Ramos (cell line): ENCODE measurements around the gene ATP2B3.

ENCODE experiments used
- in situ Hi-C: fragments of 300-500 bp; cut with MboI; formaldehyde crosslinking; loops from one replicate; pipeline ENCODE4 v1.14.3; 2022; ENCODE audit warnings: low sequenced_read_pairs; ENCODE audit not compliant: unreplicated experiment

ATP2B3 gene

DNA sequence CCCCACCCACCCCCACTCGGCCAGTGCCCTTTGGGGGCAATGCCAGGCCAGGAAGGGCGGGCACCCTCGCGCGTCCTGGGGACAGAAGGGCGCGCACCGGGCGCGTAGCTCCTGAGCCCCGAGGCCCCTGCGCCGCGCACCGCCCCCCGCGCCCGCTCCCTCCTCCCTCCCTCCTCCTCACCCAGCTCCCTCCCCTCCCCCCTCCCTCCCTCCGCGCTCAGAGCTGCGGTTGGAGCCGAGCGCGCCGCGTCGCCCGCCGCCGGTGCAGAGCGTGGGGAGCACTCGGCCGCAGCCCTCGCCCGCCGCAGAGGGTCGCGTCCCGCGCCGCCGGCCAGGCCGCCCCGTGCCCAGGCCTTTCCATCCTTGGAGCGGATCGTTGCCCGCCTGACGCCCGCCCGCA, at the start of gene ATP2B3:
Gene ATP2B3 (plus strand): TSS at position 220 of the 400 bp plus-strand sequence. CDS start 18,606 bp downstream, outside the sequence.
- in situ Hi-C loops = loop anchor here (25.0 kb wide), 1 partner anchor 555 kb away; no protein-coding TSS in a partner anchor

DNA sequence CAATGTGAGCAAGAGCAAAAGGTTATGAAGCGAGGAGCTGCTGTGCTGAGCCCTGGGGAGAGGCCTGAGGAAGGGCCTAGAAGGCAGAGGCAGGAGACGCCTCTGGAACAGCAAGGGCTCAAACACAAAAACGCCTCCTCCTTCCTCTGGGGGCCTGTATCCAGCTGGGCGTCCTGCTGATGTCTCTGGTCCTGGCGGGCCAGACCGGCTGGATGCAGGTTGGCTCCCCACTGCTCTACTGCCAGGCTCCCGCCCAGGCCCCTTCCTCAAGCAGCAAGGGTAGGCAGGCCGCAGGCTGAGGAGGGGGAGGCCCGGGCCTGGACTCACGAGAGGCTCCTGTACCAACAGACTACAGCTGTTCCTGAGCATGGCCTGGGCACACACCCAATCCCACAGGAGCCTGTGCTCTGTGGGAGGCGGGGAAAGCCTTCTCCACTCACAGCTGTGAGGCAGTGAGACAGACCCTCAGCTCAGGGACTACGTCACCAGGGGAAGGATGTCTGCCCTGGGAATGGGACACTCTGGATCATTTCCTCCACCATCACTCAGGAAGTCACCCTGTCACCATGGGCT, 49.3 kb upstream of the ATP2B3 start:
- in situ Hi-C loops = no loop called here

DNA sequence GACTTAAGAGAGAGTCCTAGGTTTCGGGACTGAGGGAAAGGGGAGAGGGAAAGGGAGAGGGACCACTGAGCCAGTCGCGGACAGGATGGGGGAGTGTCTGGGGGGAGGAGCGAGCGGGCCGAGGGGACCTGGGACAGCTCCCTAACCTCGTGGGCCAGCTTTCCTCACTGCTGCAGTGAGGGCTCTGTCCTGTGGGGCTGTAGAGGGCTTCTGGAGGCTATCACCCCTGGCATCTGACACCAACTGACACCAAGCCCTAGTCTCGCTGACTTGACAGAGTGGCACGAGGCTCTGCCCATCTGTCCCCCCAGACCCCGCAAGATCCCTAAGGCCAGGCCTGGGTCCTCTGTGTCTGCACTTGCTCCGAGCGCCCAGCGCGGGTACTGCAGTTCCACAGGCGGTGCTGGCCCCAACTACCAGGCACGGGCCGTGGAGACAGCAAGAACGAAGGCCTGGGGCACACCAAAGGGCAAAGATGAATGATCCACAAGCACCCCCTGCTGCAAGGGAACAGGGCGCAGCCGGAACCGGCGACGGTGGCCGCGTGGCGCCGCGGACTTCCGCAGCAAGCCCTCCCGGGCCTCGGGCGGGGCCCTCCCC, 47.5 kb upstream of the ATP2B3 start:
- in situ Hi-C loops = no loop called here

DNA sequence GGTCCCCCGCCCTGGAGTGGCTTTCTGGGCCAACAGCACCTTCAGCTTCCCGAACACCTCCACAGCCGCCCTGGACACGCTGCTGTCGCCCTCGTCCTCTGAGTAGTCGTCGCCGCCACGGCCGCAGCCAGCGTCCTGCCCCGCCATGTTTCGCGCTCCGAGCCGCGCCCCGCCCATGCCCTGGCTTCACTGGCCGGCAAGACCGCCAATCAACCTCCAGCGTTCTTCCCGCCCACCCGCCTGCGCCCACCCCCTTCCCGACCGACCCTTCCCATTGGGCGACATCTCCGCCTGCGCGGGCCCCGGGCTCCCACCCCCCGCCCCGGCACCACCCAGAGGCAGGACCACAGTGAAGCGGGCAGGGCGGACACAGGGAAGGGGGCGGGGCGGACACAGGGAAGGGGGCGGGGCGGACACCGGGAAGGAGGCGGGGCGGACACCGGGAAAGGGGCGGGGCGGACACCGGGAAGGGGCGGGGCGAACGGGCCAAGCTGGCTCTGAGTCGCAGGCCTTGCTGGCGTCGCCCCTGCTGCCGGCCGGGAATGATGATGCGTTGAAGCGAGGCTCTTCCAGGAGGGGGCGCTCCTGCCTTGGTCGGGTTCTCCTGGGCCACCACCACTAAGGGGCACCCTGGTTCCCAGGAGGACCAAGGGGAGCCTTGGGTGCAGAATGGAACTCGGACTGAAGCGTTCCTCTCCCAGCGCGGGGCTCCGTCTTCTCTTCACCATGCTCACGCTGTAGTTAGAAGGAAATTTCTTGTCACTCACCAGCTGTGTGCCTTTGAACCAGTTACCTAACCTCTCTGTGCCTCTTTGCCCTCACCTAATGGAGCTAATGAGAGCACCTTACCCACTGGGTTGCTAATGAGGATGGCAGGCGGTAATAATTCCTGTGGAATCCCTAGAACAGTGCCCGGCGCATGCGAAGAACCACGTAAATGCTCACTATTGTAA, 46.8 kb upstream of the ATP2B3 start, which contains the start of gene HAUS7:
Gene HAUS7 (minus strand): TSS at position 166 of the 953 bp plus-strand sequence. CDS start 19 bp downstream, at position 147.
- in situ Hi-C loops = no loop called here

DNA sequence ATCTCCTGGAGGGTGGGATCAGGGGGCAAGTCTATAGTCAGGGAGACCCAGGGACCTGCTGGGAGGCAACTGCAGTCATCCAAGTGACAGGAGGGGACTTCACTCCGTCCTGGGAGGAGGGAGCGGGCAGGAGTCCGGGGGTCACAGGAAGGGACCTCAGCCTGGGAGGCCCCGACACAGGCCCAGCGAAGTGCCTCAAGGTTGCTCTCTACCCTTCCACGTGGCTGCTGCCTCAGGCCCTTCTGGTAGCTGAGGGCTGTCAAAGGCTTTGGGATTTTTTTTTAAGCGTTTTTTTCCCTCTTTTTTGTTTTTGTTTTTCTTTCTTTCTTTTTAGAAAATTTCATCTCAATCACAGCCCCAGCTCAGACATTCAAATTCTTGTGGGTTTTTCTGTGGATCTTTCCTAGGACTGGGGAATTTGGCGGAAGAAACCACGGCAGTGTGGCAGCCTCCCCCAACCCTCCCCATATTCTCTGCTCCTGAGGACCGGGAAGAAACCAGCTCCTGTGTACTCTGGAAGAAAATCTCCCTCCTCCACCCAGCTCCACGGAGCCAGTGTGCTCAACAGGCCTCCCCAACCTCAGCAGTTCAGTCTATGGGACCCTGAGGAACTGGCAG, 45.7 kb upstream of the ATP2B3 start:
- in situ Hi-C loops = no loop called here

DNA sequence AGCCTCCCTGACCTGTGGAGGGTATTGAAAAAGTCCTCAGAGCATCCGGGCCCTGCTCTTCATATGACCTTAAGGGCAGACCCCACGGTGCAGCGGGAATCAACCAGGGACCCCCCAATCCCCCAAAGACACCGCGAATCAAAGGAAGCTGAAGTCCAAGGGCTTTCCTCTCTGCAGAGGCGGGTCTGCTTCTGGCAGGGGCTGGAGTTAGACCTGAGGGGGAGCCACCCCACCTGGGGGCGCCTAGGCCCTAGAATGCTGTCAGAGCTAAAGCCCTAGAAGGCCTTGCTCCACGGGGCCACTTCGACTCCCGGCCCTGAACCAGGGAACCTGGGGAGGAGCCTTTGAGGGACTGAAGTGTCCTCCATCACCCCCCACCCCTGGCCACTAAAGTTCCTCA, 44.3 kb upstream of the ATP2B3 start:
- in situ Hi-C loops = no loop called here

DNA sequence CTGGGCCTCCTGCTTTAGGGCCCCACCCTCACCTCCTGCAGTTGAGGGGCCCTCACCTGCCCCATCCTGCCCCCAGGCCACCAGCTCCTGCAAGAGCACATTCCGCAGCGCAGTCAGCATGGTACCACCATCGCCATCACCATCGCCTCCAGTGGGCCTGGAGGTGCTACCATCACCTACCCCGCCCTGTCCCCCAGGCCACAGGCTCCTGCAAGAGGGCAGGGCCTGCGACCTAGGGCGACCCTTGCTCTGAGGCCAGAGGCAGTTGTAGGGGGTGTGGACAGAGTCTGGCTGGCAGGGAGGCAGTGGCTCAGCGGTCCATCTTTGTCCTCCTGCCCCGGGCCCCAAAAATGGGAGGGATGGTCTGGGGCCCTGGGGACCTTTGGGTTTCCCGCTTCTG, 43.2 kb upstream of the ATP2B3 start:
- in situ Hi-C loops = no loop called here

DNA sequence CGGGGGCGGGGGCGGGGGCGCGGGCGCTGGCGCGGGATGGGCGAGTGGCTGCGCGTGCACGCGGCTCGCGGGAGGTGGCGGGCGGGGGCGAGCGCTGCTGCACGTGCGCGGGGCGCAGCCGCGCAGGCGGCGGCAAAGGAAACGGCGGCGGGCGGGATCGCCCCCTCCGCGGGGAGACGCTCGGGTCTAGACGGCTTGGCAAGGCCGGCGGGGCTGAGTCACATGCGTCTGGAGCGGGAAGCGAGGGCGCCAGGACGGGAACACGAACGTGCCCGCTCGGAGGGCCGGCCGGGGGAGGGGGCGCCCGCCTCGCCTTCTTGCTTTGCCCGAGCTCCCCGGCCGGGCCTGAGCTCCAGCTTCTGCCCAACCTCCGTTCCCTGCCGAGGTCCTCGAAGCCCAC, 42.7 kb upstream of the ATP2B3 start:
- in situ Hi-C loops = no loop called here

DNA sequence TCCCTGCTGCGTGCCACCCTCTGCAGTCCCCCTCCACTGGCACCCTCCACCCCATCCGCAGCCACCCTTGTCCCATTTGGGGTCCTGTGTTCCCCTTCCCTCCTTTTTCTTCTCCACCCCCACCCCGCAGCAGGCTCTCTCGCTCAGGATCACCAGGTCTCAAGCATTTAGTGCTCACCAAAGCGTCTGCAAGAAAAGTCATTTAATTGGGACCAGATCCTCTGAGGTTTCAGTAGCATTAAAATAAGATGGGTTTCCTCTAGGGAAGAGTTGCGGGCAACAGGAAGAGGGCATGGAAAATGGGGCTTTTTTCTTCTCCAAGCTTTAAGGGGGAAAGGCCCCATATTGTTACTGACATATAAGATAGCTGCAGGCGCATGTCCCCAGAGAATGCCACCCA, 42.2 kb upstream of the ATP2B3 start:
- in situ Hi-C loops = no loop called here

DNA sequence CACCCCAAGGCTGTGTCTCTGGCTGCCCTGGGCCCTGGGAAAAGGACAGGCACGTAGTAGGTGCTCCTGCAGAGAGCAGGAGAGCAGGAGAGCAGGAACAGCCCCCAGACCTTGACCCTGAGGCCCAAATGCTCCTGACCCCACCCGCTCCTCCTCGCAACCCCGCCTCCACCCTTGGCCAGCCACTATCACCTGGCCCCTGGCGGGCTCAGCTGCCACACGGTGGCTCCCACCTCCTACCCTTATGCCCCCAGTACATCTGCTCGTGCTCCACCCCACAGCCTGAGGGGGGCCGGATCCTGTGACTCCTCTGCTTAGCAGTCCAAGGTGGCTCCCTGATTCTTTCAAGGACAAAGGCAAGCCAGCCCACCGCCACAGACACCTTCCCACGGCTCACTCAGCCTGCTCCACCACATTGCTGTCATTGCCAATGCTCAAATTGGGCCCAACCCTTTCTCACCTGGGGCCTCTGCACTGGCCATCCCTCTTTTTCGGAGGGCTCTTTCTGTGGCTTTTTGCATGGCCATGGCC, 41.6 kb upstream of the ATP2B3 start:
- in situ Hi-C loops = no loop called here

DNA sequence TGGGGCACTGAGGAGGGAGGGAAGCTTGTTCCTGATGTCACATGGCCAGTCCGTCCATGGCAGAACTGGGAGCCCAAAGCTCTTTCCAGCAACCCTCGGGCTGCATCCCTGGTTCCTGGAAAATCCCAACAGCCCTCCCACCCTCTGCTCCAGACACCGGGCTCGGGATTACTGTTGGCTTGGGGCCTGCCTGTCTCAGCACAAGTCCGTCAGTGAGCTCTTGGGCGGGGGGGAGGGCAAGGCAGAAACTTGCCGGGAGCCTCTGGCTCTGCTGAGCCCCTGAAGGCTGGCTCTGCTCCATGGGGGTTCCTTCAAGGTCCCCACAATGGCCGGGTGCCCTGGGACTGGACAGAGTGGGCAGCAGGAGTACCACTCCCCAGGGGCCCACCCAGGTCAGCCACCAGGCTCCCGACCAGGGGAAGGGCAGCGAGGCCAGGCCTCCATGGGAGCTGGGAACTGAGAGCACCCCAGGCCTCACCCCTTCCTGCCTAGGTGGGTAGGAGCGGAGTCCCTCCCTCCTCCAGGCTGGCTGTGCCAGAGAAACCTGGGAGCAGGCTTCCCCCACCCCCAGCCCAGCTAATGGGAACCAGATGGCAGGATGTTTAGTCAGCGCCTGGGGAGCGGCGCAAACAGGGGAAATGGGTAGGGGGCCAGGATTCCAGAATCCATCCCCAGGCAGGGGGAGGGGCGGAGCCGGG, 40.6 kb upstream of the ATP2B3 start:
- in situ Hi-C loops = no loop called here

DNA sequence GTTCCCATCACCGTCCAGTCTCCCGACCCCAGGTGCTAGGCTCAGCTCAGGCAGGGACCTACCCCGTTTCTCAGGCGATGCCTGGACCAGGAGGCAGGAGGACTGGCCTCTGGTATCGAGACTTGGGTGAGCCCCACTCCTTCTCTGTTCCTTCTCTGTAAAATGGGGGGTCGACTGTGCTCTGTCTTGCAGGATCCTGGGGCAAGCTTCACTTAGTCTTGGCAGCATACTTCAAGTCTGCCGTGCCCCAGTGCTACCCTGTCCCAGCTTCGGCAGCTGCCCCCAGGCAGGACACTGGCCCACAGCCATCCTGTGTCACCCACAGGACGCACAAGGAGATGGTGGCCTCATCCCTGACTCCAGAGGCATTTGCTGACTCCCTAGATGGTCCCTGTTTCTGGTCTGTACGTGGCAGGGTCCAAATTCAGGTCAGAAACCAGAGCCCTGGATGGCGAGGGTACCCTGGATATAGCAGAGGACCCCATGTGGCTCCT, 40.0 kb upstream of the ATP2B3 start:
- in situ Hi-C loops = no loop called here

DNA sequence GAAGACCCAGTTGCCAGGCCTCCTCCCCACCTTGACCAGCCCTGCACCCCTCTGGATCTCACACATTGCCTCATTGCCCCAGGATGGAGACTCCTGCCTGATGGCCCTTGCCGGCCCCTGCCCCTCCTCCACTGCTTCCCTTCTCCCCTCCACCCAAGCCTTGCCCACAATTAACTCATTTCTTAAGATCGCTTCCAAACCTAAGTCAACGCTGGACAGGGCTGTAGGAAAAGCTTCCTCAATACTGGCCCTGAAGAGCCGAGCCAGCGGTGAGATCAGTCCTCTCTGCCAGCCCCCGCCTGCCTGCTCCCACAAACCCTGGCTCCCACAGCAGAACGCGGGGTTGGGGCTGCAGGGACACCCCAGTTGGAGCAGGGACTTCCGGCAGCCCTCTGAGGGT, 39.5 kb upstream of the ATP2B3 start:
- in situ Hi-C loops = no loop called here

DNA sequence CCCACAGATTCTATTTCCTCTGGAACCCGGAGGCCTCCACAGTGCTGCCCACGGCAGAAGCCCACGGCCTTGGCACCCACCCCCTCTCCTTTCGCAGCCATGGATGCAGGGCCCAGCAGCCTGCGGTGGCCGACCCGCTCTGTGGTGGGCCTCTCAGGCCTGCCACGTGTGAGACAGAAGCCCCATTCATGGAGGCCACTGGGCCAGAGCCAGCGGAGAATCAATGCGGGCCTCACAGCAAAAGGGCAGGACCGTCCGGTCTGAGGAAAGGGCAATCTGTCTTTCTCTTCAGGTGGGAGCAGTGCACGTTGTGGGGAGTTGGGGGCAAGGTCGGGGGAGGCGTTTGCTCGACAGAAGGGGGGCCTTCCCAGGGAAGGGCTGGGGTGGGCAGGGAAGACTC, 38.7 kb upstream of the ATP2B3 start:
- in situ Hi-C loops = no loop called here

DNA sequence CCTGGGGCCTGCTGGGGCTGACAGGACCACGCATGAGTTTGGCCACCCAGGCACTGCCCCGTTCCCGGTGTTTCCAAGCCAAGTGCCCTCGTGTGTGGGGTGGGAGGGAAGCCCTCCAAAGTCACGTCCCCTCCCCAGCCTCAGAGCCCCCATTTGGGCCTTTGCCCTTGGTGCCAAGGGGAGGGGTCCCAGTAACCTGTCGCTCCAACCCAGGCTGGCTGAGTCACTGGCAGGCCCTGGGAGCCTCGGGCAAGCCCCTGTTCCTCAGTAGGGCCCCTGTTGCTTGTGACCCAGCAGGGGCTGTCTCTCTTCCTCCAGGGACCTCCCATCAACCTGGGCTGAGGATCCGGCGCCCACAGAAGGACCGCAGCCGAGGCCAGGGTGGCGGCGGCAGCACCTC, 36.4 kb upstream of the ATP2B3 start:
- in situ Hi-C loops = no loop called here

DNA sequence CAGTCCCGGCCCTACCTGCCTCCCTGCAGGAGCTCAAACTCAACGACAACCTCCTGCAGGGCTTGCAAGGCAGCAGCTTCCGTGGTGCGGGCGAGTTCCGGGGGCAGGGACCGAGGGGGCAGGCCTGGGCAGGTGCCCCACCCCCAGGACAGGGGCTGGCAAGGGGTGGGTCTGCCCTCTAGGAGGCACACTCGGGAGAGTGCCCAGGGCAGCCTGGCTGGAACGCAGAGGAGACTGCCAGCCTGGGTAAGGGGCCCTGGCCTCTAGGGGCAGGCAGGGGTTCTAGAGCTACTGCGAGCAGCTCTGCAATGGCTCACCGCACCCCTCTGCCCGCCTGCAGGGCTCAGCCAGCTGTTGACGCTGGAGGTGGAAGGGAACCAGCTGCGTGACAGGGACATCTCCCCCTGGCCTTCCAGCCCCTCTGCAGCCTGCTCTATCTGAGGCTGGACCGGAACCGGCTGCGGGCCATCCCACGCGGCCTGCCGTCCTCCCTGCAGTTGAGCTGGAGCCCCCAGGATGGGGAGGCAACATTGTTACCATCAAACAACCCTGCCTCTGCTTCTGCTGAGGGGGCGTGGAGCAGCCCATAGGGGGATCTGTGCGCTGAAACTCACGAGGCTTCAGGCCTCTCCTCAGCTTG, 34.9 kb upstream of the ATP2B3 start:
- in situ Hi-C loops = no loop called here

DNA sequence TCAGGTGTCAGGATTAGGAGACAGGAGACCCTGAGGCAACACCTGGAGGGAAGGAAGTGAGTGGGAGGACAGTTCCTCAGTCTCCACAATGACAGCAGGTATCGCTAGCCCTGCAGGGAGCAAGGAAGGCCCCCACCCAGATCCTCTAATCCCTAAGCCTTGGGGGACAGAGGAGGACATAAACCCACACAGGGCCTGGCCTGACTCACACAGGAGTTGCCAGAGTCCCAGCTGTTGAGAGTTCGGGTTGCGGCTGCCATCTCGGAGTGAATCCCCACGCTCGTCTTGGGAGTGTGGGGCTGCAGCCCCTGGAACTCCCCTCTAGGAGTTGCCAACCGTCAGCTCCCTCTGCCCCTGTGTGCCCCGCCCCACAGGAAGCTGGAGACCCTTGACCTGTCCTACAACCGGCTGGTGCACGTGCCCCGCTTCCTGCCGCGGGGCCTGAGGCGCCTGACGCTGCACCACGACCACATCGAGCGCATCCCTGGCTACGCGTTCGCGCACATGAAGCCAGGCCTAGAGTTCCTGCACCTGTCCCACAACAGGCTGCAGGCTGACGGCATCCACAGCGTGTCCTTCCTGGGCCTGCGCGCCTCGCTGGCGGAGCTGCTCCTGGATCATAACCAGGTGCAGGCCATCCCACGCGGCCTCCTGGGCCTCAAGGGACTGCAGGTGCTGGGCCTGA, 31.9 kb upstream of the ATP2B3 start:
- in situ Hi-C loops = no loop called here

DNA sequence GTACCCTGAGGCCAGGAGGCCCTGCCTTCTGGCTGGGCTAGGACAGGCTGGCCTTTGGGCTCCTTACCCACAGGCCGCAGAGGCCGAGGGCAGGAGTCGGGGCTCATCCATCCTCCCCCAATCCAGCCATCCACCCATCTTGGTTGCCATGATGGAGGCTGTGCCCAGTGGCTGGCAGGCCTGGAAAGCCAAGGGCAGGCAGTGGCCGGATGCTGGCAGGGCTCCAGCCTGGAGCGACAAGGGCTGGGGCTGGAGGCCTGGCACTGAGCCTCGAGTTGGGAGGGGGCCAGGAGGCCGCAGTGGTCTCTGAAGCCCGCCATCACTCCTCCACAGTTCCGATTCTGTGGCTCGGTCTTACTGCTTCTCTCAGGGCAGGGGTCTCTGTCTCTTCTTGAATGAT, 31.3 kb upstream of the ATP2B3 start:
- in situ Hi-C loops = no loop called here

DNA sequence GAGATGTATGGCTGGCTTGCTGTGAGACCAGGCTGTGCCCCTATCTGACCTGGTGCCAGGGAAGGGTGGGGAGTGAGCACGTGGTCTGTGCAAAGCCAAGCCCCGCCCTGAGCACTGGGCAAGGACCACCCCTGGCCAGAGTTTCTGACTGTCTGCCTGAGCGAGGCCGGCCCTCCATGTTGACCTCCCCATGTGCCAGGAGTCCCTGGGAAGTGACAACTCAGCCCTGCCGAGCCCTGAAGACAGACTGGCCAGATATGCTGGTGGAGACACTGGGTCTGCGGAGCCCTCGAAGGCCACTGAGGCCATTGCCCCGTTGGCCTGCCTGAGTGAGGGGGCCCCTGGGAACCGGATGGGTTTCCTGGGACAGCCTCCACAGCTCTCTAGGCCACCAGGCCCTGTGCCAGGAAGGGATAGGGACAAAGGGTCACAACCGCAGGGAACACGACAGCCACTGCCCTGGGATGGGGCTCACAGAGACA, 29.8 kb upstream of the ATP2B3 start:
- in situ Hi-C loops = no loop called here
